Esophagus squamous epithelium (tissue), 4 donors: ENCODE measurements around the gene VSTM4.

Source experiments
- POLR2A ChIP-seq, 4 donors: fragments of 450-650 bp; IDR thresholded peaks; one replicate each; pipeline ENCODE4 v1.6.1; 2017; ENCODE audit warnings: antibody characterized with exemption in 4 of 4, mild to moderate bottlenecking in 4 of 4, moderate library complexity in 3 of 4
- TF ChIP-seq, protein P1 (sequence below), 6 experiments: fragments of 450-650 bp in 4 of 6; fragments of 200-600 bp in 2 of 6; sonication (generic) in 2 of 6; IDR thresholded peaks; one replicate each; pipeline ENCODE4 v1.5.1; 2016 to 2019; ENCODE audit warnings: antibody characterized with exemption in 6 of 6, mild to moderate bottlenecking in 4 of 6, moderate library complexity in 4 of 6

DNA sequence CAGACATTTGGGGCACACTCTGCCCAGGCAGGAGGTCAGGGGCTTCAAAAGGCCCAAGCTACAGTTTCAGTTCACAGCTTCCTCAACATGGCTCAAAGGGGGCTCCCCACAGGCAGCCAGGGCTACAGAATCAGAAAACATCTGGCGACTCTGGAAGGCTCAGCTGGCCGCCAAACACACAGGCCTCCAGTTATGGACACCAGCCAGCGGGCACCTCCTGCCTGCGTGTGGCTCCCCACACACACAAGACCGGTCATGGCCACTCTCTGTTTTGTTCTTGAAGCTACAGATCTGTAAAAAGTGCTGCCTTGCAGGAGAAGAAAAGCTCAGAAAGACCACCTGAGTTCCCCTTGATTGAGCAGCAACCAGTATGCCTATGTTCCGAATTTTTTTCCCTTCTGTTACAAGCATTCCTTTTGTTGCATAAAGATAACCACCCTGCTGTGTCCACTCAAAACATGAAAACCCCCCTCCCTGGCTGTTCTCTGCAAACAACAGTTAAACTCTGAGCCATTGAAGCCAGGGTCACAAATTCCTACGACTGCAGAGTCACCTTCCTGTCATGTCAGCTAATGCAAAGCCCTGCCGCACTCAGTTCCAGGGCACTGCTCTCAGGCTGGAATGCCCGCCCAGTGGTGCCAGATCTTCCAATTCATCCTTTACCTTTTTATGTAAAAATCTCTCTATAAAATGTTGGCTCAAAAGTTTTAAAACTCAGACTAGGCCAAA is 33.6 kb downstream of the VSTM4 start:
- TF ChIP-seq, protein P1, sequence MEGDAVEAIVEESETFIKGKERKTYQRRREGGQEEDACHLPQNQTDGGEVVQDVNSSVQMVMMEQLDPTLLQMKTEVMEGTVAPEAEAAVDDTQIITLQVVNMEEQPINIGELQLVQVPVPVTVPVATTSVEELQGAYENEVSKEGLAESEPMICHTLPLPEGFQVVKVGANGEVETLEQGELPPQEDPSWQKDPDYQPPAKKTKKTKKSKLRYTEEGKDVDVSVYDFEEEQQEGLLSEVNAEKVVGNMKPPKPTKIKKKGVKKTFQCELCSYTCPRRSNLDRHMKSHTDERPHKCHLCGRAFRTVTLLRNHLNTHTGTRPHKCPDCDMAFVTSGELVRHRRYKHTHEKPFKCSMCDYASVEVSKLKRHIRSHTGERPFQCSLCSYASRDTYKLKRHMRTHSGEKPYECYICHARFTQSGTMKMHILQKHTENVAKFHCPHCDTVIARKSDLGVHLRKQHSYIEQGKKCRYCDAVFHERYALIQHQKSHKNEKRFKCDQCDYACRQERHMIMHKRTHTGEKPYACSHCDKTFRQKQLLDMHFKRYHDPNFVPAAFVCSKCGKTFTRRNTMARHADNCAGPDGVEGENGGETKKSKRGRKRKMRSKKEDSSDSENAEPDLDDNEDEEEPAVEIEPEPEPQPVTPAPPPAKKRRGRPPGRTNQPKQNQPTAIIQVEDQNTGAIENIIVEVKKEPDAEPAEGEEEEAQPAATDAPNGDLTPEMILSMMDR (IDR thresholded peaks at IDR 0.05) = no peak
- TF ChIP-seq POLR2A (IDR thresholded peaks at IDR 0.05) = no peak
